Activated CD4-positive, alpha-beta T cell treated with anti-CD3 and anti-CD28 coated beads, Interleukin-2, amount 50 U/mL, for 4 hours (primary cell): ENCODE results near the gene PEX7.
"Not testable (repeated sequence)": the region's sequence is repeated elsewhere in the genome, so short reads cannot be mapped to it uniquely, and the experiment has no call there.

Experiments
- DNase-seq, 2 experiments: peaks; one replicate each; pipeline ENCODE4 v3.0.0-alpha.2; 2020

PEX7 gene

GRCh38 chr6:136846477-136846876 lies 24.1 kb downstream of the PEX7 start:
- DNase-seq, result not testable (repeated sequence)

DNA sequence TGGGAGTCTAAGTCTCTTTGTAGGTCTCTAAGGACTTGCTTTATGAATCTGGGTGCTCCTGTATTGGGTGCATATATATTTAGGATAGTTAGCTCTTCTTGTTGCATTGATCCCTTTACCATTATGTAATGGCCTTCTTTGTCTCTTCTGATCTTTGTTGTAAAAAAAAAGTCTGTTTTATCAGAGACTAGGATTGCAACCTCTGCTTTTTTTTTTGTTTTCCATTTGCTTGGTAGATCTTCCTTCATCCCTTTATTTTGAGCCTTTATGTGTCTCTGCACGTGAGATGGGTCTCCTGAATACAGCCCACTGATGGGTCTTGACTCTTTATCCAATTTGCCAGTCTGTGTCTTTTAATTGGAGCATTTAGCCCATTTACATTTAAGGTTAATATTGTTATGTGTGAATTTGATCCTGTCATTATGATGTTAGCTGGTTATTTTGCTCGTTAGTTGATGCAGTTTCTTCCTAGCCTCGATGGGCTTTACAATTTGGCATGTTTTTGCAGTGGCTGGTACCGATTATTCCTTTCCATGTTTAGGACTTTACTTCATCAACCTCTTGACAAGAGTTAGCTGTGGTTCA lies 27.7 kb downstream of the PEX7 start:
- DNase-seq, result not testable (repeated sequence)

GRCh38 chr6:136859430-136859829 lies 37.0 kb downstream of the PEX7 start:
- no peak for DNase-seq

DNA sequence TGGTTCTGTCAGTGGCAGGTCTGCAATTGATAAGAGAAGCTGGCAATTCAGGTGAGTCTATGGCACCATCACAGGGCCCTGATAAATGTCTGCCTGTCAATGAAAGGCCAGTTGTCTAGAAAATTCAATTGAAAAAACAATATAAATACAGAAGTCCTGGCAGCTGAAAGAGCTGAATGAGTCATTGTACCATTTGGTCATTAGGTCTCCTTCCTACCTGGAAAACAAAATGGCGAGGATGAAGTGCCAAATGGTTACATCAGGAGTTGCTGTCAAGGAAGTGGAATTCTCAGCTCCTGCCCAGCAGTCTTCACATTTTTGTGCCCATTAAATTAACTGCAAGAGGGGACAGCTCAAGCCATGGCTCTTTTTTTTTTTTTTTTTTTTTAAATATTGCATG lies 37.7 kb downstream of the PEX7 start:
- no peak for DNase-seq

DNA sequence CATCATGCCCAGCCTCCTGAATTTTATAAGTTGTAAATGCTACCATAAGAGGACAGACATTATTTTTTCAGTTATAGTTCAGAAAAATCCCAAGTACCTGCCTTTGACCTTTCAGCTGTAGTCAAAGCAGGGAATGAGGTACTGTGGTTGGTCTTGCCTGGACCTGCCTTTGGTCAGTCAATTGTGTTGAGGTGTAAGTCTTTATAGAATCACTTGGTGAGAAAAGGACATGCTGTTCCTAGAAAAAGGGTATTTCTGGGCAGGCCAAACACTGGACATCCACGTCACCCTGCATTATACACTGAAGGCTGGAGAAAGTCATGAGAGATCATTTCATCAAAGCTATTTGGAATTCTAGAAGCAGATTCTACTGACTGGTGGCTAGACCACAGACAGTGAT lies 40.3 kb downstream of the PEX7 start:
- no peak for DNase-seq

- DNase-seq, result no peak
These were observed 41.4 kb downstream of the PEX7 start for GRCh38 chr6:136863752-136864151.

- no peak for DNase-seq
These were observed 42.3 kb downstream of the PEX7 start for GRCh38 chr6:136864676-136865075.

DNA sequence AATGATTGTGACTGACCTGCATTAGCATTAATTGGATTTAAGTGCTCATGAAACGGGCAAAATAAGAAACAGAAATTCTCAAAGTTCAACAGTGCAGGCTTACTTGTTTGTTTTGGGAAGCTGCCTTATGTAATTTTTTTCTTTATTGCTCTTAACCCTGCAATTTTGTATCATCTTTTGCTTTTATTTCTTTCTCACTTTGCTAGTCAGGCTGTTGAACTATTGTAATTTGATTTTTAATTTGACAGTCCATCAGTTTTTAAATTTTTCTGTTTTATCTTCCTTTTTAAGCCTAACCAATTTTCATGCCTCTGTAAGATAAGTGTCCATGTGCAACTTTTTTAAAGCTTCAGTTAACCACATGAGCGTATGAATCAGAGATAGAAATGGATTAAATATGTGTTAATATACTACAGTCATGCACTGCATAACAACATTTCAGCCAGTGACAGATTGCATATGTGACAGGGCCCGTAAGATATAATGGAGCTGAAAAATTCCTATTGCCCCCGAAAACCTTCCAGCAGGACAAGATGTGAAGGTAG lies 44.6 kb downstream of the PEX7 start:
- DNase-seq, result no peak

GRCh38 chr6:136869451-136869850 lies 47.1 kb downstream of the PEX7 start:
- no peak for DNase-seq

- DNase-seq, result no peak
These were observed 51.4 kb downstream of the PEX7 start for GRCh38 chr6:136873748-136874147.

- not testable (repeated sequence) for DNase-seq
These were observed 54.1 kb downstream of the PEX7 start for GRCh38 chr6:136876469-136876868.

DNA sequence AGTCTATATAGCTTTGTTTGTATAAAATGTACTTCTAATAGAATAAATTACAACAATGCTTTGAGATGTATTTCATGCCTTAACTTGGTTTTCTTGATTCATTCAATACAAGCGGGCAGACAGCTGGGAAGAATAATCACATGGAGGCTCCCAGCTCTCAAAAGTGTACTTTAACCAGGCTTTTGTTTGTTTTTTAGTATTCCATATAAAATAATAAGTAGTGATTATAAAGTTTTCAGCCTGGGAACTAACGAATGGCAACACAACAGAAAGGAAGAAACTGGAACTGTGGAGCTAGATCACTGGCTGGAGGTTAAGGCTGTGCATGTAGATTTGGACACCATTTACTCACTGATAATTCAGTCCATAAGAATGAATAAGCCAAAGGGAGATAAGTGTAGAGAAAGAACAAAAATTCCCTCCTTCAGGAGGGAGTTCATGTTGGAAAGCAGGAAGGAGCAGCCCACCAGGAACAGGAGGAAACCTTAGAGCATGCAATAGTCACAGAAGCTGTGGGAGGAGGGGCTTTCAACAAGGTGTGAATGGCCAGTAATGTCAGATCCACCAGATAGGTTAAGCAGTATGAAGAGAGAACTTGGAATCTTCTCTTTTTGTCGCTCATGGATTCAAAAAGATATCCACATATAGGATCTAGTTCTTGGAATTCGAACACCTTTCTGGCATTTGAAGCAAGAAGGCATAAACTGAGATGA lies 58.5 kb downstream of the PEX7 start:
- no peak for DNase-seq

- DNase-seq, result no peak
These were observed 63.7 kb downstream of the PEX7 start for GRCh38 chr6:136886091-136886490.

DNA sequence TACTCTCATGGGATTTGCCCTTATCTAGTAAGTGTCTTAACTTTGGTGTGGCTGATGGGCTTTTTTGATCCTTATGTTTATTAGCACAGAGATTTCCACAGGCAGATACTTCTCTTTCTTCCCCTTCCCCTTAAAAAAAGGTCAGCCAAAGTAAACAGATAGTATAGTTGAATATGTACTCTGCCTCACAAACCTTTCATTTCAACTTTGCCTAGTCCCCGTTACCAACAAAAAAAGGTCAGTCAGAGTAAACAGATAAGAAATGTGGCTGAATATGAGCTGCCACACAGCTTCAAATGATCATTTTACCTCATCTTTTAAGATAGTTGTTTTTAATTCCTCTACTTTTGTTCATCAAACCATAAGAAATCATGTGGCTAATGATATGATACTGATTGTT lies 65.6 kb downstream of the PEX7 start:
- no peak for DNase-seq

- DNase-seq, result no peak
These were observed 67.1 kb downstream of the PEX7 start for GRCh38 chr6:136889271-136890193.

GRCh38 chr6:136890194-136890839 lies 67.9 kb downstream of the PEX7 start:
- no peak for DNase-seq

DNA sequence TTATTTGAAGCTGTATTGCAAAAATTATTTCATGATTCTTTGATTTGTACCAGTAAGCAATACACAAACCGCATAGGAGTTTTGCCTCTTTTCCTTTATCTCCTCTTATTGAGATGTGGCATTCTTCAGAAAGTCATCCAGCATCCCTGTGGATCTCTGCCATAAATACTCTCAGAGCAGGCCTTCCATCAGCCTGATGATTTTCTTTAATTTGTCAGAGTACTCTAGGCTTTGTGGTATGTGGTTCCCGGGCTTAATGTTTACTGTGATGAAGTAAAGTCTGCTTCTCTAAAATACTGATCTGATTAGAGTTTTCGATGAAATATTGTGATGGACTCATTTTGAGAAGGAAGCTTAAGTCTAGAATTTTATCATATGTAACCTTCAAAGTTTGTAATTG lies 68.6 kb downstream of the PEX7 start:
- DNase-seq, result no peak

DNA sequence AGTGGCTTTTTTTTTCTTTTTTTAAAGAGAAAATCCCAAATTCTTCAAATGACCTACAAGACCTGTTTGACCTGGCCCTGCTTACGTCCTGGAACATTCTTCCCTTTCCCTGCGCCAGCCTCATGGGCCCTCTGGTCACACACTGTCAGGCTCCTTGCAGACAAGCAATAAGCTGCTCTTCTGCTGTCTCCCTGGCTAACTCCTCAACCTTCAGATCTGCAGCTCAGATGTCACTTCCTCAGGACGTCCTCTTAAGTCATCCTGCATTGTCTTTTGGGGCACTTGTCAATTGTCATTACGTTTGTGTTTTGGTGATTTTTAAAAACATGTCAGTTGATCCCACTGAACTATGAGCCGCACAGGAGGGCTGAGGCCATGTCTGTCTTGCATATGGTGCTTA lies 70.8 kb downstream of the PEX7 start:
- DNase-seq, result no peak

DNA sequence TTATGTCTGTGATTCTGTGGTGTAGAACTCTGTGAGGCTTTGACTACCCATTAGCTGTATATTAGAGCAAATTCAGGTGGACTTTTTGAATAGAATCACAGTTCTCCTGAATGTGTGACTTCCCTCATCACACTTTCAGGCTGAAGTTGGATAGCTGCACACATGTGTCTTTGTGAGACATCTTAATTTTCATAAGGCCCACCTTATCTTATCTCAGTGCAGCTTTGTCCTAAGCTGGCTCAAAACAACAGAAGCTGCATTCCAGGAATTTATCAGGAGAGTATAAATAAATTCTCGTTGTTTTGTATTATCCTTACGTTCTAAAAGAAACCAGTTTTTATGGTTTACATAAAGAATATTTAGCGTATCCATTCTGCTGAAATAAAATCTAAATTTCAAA lies 73.5 kb downstream of the PEX7 start:
- DNase-seq, result no peak

- no peak for DNase-seq
These were observed 74.7 kb downstream of the PEX7 start for GRCh38 chr6:136897071-136897470.

DNA sequence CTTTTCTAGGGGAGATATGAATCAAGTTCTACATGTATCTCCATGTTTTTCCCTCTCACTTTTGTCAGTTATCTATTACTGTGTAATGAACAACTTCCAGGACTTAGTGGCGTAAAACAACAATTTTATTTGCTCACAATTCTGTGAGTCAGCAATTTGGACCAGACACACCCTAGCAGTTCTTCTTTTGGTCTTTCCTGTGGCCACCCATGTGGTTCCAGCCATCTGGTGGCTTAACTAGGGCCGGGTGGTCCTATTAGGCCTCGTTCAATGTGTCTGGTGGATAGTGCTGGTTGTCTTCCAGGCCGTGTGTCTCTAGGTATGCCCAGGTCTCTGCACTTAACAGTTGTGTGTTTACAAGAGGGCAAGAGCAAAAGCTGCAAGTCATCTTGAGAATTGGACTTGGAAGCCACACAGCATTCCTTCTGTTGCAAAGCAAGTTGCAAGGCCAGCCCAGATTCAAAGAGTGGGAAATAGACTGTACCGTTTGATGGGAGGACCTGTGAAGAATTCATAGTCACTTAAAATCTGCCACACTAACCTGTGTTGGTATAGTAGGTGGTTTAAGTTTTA lies 78.9 kb downstream of the PEX7 start:
- DNase-seq, result no peak

DNA sequence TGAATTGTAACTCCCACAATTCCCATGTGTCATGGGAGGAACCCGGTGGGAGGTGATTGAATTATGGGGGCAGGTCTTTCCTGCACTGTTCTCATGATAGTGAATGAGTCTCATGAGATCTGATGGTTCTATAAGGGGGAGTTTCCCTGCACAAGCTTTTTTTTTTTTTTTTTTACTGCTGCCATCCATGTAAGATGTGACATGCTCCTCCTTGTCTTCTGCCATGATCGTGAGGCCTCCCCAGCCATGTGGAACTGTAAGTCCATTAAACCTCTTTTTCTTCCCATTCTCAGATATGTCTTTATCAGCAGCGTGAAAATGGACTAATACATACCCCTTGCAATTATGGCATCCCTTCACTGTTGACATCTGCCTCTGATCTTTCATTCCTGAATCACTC lies 82.1 kb downstream of the PEX7 start:
- not testable (repeated sequence) for DNase-seq

- no peak for DNase-seq
These were observed 92.6 kb downstream of the PEX7 start for GRCh38 chr6:136914947-136915346.
